SKM-1 (cell line): Measurements from ENCODE around the gene CLEC12A.
"Not testable (repeated sequence)": the region's sequence is repeated elsewhere in the genome, so short reads cannot be mapped to it uniquely, and the experiment has no call there.

Experiments
- DNase-seq: peaks from one replicate; lab custom pipeline; 2025; ENCODE audit not compliant: unreplicated experiment; lab: John Stamatoyannopoulos, UW

The CLEC12A gene

GRCh38 chr12:9961901-9962300 is 9.3 kb upstream of the CLEC12A start:
- no peak for DNase-seq

- DNase-seq, result no peak
Observed at GRCh38 chr12:9969673-9970072, 1.5 kb upstream of the CLEC12A start.

GRCh38 chr12:9973949-9974348 is 2.7 kb downstream of the CLEC12A start:
- DNase-seq, result no peak

GRCh38 chr12:9974731-9975130 is 3.5 kb downstream of the CLEC12A start:
- not testable (repeated sequence) for DNase-seq

GRCh38 chr12:9975614-9976013 is 4.4 kb downstream of the CLEC12A start:
- no peak for DNase-seq

- not testable (repeated sequence) for DNase-seq
Observed at GRCh38 chr12:9976626-9977025, 5.4 kb downstream of the CLEC12A start.

GRCh38 chr12:9977916-9978315 is 6.7 kb downstream of the CLEC12A start:
- DNase-seq, result no peak

GRCh38 chr12:9980126-9980525 is 8.9 kb downstream of the CLEC12A start:
- DNase-seq, result no peak

GRCh38 chr12:9991876-9992275 is 20.7 kb downstream of the CLEC12A start:
- no peak for DNase-seq

- DNase-seq, result no peak
Observed at GRCh38 chr12:9992296-9992695, 21.1 kb downstream of the CLEC12A start.

- DNase-seq, result no peak
Observed at GRCh38 chr12:9999016-9999415, 27.8 kb downstream of the CLEC12A start, which contains the start of gene CLEC1B. Gene CLEC1B, minus strand, starts transcription at chr12:9999121. Its CDS starts 21 bp downstream, at chr12:9999100.

- no peak for DNase-seq
Observed at GRCh38 chr12:10001171-10001776, 30.1 kb downstream of the CLEC12A start.

GRCh38 chr12:10012630-10013330 is 41.6 kb downstream of the CLEC12A start:
- no peak for DNase-seq

- no peak for DNase-seq
Observed at GRCh38 chr12:10015450-10015849, 44.2 kb downstream of the CLEC12A start.

- DNase-seq, result no peak
Observed at GRCh38 chr12:10016881-10017280, 45.7 kb downstream of the CLEC12A start.

GRCh38 chr12:10018386-10018785 is 47.2 kb downstream of the CLEC12A start:
- no peak for DNase-seq

- no peak for DNase-seq
Observed at GRCh38 chr12:10021342-10021741, 50.1 kb downstream of the CLEC12A start.

- no peak for DNase-seq
Observed at GRCh38 chr12:10025236-10025635, 54.0 kb downstream of the CLEC12A start.

GRCh38 chr12:10026666-10027065 is 55.5 kb downstream of the CLEC12A start:
- DNase-seq, result not testable (repeated sequence)

GRCh38 chr12:10027311-10027710 is 56.1 kb downstream of the CLEC12A start:
- no peak for DNase-seq

GRCh38 chr12:10027721-10028120 is 56.5 kb downstream of the CLEC12A start:
- peak; percentile 39 for DNase-seq

GRCh38 chr12:10030446-10030845 is 59.2 kb downstream of the CLEC12A start, which contains the start of gene CLEC9A:
Gene CLEC9A, plus strand, starts transcription at chr12:10030682. Its CDS starts 22,006 bp downstream, at chr12:10052688.
- no peak for DNase-seq

GRCh38 chr12:10031321-10031720 is 60.1 kb downstream of the CLEC12A start:
- DNase-seq, result no peak
